Pulmonary artery endothelial cell (primary cell): ENCODE measurements around the gene COL21A1. TPM values are rescaled to one million over a fixed set of nuclear protein-coding genes. Genes with fewer than 3 reads are reported as not detected.
A peak's percentile ranks its signal among the peaks of the same experiment; 100 is the strongest.
"Not testable (repeated sequence)": the region's sequence is repeated elsewhere in the genome, so short reads cannot be mapped to it uniquely, and the experiment has no call there.

Experiments used
- DNase-seq: peaks from one replicate; pipeline ENCODE4 v3.0.0-alpha.2; 2011; ENCODE audit warnings: low read depth, low spot score
- total RNA-seq: library from RNA; depleted of rRNA; stranded (reverse); fragments of >200 nt; gene quantifications from 2 replicates; pipeline ENCODE4 v1.2.3, GENCODE V29; 2014

Gene COL21A1
- 0.13 and 1.4 TPM in 2 replicates for total RNA-seq

- DNase-seq, result no peak
Observed at GRCh38 chr6:56246881-56247653, at the start of gene COL21A1. TSS of gene COL21A1 (minus strand) at chr6:56247580. CDS start at chr6:56182618, 64,962 bp downstream.

GRCh38 chr6:56293781-56294180 lies 46.4 kb upstream of the COL21A1 start:
- DNase-seq, result no peak

- DNase-seq, result peak; percentile 45
Observed at GRCh38 chr6:56292505-56293181, 45.3 kb upstream of the COL21A1 start.

GRCh38 chr6:56291302-56291917 lies 44.0 kb upstream of the COL21A1 start:
- DNase-seq, result no peak

GRCh38 chr6:56289721-56290120 lies 42.3 kb upstream of the COL21A1 start:
- no peak for DNase-seq

GRCh38 chr6:56288347-56288746 lies 41.0 kb upstream of the COL21A1 start:
- no peak for DNase-seq

GRCh38 chr6:56282391-56282790 lies 35.0 kb upstream of the COL21A1 start:
- DNase-seq, result no peak

GRCh38 chr6:56280126-56280525 lies 32.7 kb upstream of the COL21A1 start:
- no peak for DNase-seq

GRCh38 chr6:56279331-56280080 lies 32.1 kb upstream of the COL21A1 start:
- no peak for DNase-seq

GRCh38 chr6:56278171-56278591 lies 30.8 kb upstream of the COL21A1 start:
- DNase-seq, result no peak

- DNase-seq, result no peak
Observed at GRCh38 chr6:56270812-56271441, 23.5 kb upstream of the COL21A1 start.

GRCh38 chr6:56268266-56268665 lies 20.9 kb upstream of the COL21A1 start:
- DNase-seq, result no peak

- no peak for DNase-seq
Observed at GRCh38 chr6:56266011-56266410, 18.6 kb upstream of the COL21A1 start.

- no peak for DNase-seq
Observed at GRCh38 chr6:56263596-56264315, 16.4 kb upstream of the COL21A1 start.

- not testable (repeated sequence) for DNase-seq
Observed at GRCh38 chr6:56260593-56260992, 13.2 kb upstream of the COL21A1 start.

- DNase-seq, result no peak
Observed at GRCh38 chr6:56259234-56260077, 12.1 kb upstream of the COL21A1 start.

- DNase-seq, result no peak
Observed at GRCh38 chr6:56255349-56255748, 8.0 kb upstream of the COL21A1 start.

GRCh38 chr6:56250266-56250665 lies 2.9 kb upstream of the COL21A1 start:
- no peak for DNase-seq

GRCh38 chr6:56247654-56248122 lies 308 bp upstream of the COL21A1 start:
- DNase-seq, result no peak

- DNase-seq, result no peak
Observed at GRCh38 chr6:56246541-56246880, 869 bp downstream of the COL21A1 start.
